Measurements from ENCODE around the gene GSKIP. TPM values are rescaled to one million over a fixed set of nuclear protein-coding genes. Genes with fewer than 3 reads are reported as not detected.

Gene GSKIP
- total RNA-seq, 2 donors from 2014 or later: 107 to 168 TPM

GRCh38 chr14:96422992-96423391 is 59.7 kb downstream of the GSKIP start:
- H3K36me3 ChIP-seq: no peaks in the 10 kb centered on the region
- H3K27ac ChIP-seq: no peak overlapping the region
- no peak overlapping the region for H3K9ac ChIP-seq (ENCODE audit: low read depth in 2 of 2, low read length in 2 of 2)
- H3K27me3 ChIP-seq: no peaks in the 10 kb centered on the region
- TF ChIP-seq CTCF (IDR thresholded peaks at IDR 0.05): no peak
- DNase-seq: no peak
- no peak overlapping the region for H3K4me3 ChIP-seq
- H3K4me1 ChIP-seq: no peaks in the 10 kb centered on the region
- intact Hi-C loops (cut with DNase I): loop anchor here (5.0 to 10.0 kb wide), 4 partner anchors 58 to 426 kb away; partner anchors contain the start of genes ATG2B and GSKIP
- H3K9me3 ChIP-seq: no peaks in the 10 kb centered on the region

GRCh38 chr14:96423446-96424108 is 60.3 kb downstream of the GSKIP start:
- Histone ChIP-seq H3K4me1 (no peaks in the 10 kb centered on the region), H3K9me3 (no peaks in the 10 kb centered on the region), H3K27ac (no peak overlapping the region), H3K9ac (ENCODE audit: low read depth in 2 of 2, low read length in 2 of 2) (peak overlapping the region; percentile 38 to 60), H3K4me3 (peak overlapping the region; percentile 44), H3K36me3 (no peaks in the 10 kb centered on the region), H3K27me3 (no peaks in the 10 kb centered on the region)
- intact Hi-C loops (cut with DNase I): loop anchor here (5.0 to 10.0 kb wide), 4 partner anchors 59 to 426 kb away; partner anchors contain the start of genes ATG2B and GSKIP
- no peak for DNase-seq
- TF ChIP-seq CTCF (IDR thresholded peaks at IDR 0.05): no peak

GRCh38 chr14:96424109-96424989 is 61.0 kb downstream of the GSKIP start:
- intact Hi-C loops (cut with DNase I): loop anchor here (5.0 to 10.0 kb wide), 4 partner anchors 60 to 427 kb away; partner anchors contain the start of genes ATG2B and GSKIP
- H3K27ac ChIP-seq: no peak overlapping the region

GRCh38 chr14:96434040-96434439 is 70.7 kb downstream of the GSKIP start:
- TF ChIP-seq CTCF (IDR thresholded peaks at IDR 0.05): no peak
- Histone ChIP-seq H3K4me1 (no peaks in the 10 kb centered on the region), H3K36me3 (no peaks in the 10 kb centered on the region), H3K27me3 (no peaks in the 10 kb centered on the region), H3K9me3 (no peaks in the 10 kb centered on the region), H3K9ac (ENCODE audit: low read depth in 2 of 2, low read length in 2 of 2) (no peak overlapping the region), H3K27ac (no peak overlapping the region), H3K4me3 (no peak overlapping the region)
- no peak for DNase-seq
- intact Hi-C loops (cut with DNase I): no loop called here

More at GRCh38 chr14:96424109-96424989, 61.0 kb downstream of the GSKIP start:
- peak overlapping the region; percentile 38 to 60 for H3K9ac ChIP-seq (ENCODE audit: low read depth in 2 of 2, low read length in 2 of 2)
- peak overlapping the region; percentile 44 for H3K4me3 ChIP-seq
- H3K27me3 ChIP-seq: no peaks in the 10 kb centered on the region
- peak; percentile 45 for DNase-seq
- no peaks in the 10 kb centered on the region for H3K36me3 ChIP-seq
- TF ChIP-seq CTCF (IDR thresholded peaks at IDR 0.05): peak; percentile 73
- no peaks in the 10 kb centered on the region for H3K9me3 ChIP-seq
- H3K4me1 ChIP-seq: no peaks in the 10 kb centered on the region

Other genes starting within 250 kb of the GSKIP start
- gene BDKRB2, start 158.7 kb upstream of the GSKIP start, total RNA-seq: 10 to 100 TPM; 11.3 to 23.3 TPM
- 1 to 10 TPM; 3.2 to 5.5 TPM for gene BDKRB1, start 107.3 kb upstream of the GSKIP start, total RNA-seq
- 10 to 100 TPM; 13.6 to 20.8 TPM for gene ATG2B, start 185 bp upstream of the GSKIP start, total RNA-seq
- 1 to 10 TPM; 6.2 to 8.6 TPM for gene AK7, start 28.6 kb downstream of the GSKIP start, total RNA-seq
- gene PAPOLA, start 138.9 kb downstream of the GSKIP start, total RNA-seq: 100 to 1,000 TPM; 176 to 196 TPM

Measured in colonic mucosa (tissue), 4 donors.